Middle frontal gyrus (tissue), 1 donor: ENCODE data around the gene OR10G4.
"Not testable (repeated sequence)": the region's sequence is repeated elsewhere in the genome, so short reads cannot be mapped to it uniquely, and the experiment has no call there.

Experiments used
- DNase-seq: peaks from one replicate; pipeline ENCODE4 v3.0.0-alpha.2; 2015; ENCODE audit warnings: low spot score; ENCODE audit errors: extremely low spot score

The OR10G4 gene

GRCh38 chr11:124012697-124013096, at the start of gene OR10G4:
Gene OR10G4, plus strand, starts transcription at chr11:124012997. Its CDS starts 2,578 bp downstream, at chr11:124015575.
- DNase-seq = no peak

DNA sequence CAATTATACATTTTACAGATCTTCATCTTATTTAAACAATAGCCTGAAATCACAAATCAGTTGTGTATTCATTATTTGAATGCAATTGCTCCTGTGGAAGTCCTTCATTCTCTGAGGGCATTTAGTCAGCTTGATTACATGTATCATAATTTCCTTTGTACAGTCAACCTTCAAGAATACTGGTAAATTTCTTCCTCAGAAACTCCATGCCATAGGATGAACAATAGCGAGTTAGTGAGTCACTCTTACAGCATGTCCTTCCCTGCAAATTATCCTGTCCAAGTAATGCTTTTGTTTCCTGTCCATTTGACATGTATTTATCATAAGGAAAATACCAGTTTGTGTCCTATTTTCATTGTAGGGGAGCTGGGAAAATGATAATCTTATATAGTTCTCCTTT, 39.0 kb upstream of the OR10G4 start:
- DNase-seq = no peak

GRCh38 chr11:123976770-123977560, 35.8 kb upstream of the OR10G4 start:
- no peak for DNase-seq

DNA sequence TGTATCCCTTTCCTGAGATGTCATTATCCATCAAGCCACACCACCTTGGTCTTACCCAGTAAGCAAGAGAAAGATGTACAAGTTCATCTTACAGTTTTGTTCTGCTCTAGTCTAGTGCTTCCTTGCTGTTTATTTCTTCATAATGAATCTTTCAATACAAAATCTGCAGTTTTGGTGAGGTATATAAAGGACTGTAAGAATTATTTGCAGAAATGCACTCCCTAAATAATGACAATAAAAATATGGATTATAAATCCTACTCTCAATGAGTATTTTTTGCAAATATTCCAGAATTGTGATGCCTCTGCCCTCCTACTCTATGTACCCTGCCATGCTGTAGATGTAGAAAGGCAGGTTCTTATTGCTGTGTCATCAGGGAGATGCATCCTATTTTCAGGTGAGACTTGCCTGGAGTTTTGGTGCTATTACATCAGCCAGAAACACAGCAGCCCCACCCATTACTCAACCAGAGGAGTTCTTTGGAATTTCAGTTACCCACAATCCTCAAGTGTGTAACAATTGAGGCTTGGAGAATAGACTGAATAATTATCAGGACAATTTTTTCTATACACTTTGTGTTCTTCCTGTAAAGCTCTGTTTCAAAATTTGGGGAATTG, 35.0 kb upstream of the OR10G4 start, which contains the start of gene OR10S1:
TSS of gene OR10S1 (minus strand) at position 51 of the 617 bp plus-strand sequence. CDS start 117 bp downstream, outside the sequence.
- no peak for DNase-seq

GRCh38 chr11:123979311-123979710, 33.5 kb upstream of the OR10G4 start:
- no peak for DNase-seq

DNA sequence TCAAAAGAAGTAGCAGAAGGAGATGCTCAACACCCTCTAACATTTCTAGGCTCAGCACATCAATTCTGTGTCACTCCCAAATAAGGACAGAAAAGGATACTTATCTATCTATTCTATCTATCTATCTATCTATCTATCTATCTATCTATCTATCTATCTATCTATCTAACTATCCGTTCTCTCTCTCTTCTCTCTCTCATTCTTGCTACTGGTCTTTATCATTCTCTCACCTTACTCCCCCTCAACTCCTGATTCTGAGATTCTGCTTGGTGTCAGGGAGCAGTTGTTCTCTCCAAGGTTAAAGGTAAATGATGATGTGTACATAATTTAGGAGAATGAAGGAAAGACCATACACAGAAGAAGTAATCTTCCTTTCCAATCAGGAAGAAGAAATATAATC, 17.7 kb upstream of the OR10G4 start, which contains the start of gene OR10G6:
TSS of gene OR10G6 (minus strand) at position 43 of the 400 bp plus-strand sequence. CDS start at position 43, 0 bp downstream.
- no peak for DNase-seq

DNA sequence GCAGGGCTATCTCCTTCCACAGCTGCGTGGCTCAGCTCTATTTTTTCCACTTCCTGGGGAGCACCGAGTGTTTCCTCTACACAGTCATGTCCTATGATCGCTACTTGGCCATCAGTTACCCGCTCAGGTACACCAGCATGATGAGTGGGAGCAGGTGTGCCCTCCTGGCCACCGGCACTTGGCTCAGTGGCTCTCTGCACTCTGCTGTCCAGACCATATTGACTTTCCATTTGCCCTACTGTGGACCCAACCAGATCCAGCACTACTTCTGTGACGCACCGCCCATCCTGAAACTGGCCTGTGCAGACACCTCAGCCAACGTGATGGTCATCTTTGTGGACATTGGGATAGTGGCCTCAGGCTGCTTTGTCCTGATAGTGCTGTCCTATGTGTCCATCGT, 3.0 kb downstream of the OR10G4 start:
- not testable (repeated sequence) for DNase-seq

GRCh38 chr11:124026498-124026897, 13.7 kb downstream of the OR10G4 start, which contains the start of gene OR10G8:
Gene OR10G8, plus strand, starts transcription at chr11:124026798. Its CDS starts 2,825 bp downstream, at chr11:124029623.
- DNase-seq = no peak

DNA sequence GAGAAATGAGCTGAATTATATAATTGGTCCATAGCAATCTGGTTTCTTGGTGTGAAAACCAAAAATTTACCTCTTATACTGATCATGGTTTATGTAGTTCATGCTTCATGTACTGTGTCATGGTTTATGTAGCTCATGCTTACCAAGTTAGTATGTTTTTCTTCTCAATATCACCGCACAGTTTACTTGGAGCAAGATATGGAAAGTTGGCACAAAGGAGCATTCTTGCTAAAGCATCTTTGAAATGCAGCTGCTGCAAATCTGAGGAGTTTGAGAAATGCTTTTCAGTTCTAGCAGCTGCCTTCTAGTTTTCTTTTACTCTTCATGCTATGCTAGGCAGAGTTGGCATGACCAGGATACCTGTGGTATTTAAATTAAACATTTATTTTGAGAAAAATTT, 23.9 kb downstream of the OR10G4 start:
- DNase-seq = no peak

- DNase-seq = no peak
Measured at GRCh38 chr11:124039557-124039956, 26.8 kb downstream of the OR10G4 start.

DNA sequence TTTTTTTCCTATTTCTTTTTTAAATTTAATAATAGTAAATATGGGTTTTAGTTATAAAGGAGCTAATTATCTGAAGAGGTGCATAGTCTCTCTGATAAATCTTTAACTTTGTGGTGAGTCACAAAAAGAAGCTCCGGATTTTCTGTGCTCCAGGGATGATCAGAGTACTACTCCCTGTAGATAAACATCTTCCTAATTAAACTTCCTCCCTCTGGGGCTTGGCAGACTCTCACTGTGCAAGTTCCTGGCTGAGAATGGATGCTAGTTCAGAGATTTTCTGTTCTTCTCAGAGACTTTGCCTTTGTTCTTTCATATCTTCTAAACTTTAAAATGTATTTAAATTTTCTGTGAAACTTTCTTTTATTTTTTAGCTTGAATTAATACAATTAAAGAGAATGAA, 28.5 kb downstream of the OR10G4 start, which contains the start of gene OR10G7:
TSS of gene OR10G7 (minus strand) at position 72 of the 400 bp plus-strand sequence. CDS start 2,324 bp downstream, outside the sequence.
- DNase-seq = no peak

DNA sequence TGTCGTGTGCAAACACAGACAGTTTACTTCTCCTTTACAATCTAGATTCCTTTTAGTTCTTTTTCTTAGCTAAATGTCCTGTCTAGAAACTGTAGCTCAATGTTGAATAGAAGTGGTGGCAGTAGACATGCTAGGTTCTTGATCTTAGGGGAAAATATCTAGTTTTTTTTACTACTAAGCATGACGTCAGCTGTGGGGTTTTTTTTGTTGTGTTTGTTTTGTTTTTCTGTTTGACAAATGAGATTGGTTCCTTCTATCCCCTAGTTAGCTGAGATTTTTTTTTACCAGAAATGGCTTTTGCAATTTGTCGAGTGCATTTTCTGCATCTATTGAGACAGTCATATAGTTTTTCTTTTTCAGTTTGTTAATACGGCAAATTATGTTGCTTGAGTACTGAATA, 30.6 kb downstream of the OR10G4 start:
- DNase-seq = no peak

DNA sequence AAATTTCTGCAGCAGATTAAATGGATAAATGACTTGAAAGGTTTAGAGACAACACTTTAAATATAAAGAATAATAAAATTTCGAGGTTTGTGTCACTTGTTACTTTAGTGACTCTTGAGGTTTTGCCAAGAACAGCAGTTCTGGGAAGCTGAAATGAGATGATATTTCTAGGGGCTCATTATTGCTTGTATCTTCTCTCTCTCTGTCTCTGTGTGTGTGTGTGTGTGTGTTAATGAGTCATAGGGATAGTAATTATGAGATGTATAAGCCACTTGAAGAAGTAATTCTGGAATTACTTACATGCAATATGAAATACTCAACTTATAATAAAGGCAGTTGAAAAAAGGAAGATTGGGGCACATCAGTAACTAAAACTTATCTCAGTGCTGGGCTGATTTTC, 38.0 kb downstream of the OR10G4 start:
- no peak for DNase-seq

GRCh38 chr11:124052966-124053365, 40.2 kb downstream of the OR10G4 start:
- DNase-seq = no peak
